Effector memory CD8-positive, alpha-beta T cell (primary cell): ENCODE measurements around the gene CPXM2.
"Not testable (repeated sequence)": the region's sequence is repeated elsewhere in the genome, so short reads cannot be mapped to it uniquely, and the experiment has no call there.

Experiments used
- ATAC-seq: fragments of 150-1000 bp; cut with Tn5 transposase; replicated peaks from 2 replicates; pipeline ENCODE4 v1.10.0; 2021; ENCODE audit warnings: mild to moderate bottlenecking, moderate library complexity
- DNase-seq, 3 experiments: peaks; one replicate each; pipeline ENCODE4 v3.0.0; 2021
- H3K27ac Mint-ChIP-seq, 2 donors: one replicate each; pipeline ENCODE4 v1.8.0; 2022; ENCODE audit warnings: mild to moderate bottlenecking in 2 of 2, mixed read lengths in 2 of 2, moderate library complexity in 2 of 2
- H3K27me3 Mint-ChIP-seq, 2 donors: one replicate each; pipeline ENCODE4 v1.8.0; 2022; ENCODE audit warnings: mixed read lengths in 2 of 2
- H3K36me3 Mint-ChIP-seq: one replicate; pipeline ENCODE4 v1.8.0; 2022; ENCODE audit warnings: mild to moderate bottlenecking, moderate library complexity, mixed read lengths; ENCODE audit not compliant: insufficient read depth
- H3K4me1 Mint-ChIP-seq, 2 donors: one replicate each; pipeline ENCODE4 v1.8.0; 2022; ENCODE audit warnings: low read depth in 2 of 2, mixed read lengths in 2 of 2
- H3K4me3 Mint-ChIP-seq, 2 donors: one replicate each; pipeline ENCODE4 v1.8.0; 2022; ENCODE audit warnings: mild to moderate bottlenecking in 2 of 2, mixed read lengths in 2 of 2, moderate library complexity in 2 of 2
- H3K9me3 Mint-ChIP-seq, 2 donors: one replicate each; pipeline ENCODE4 v1.8.0; 2022; ENCODE audit warnings: mixed read lengths in 2 of 2

CPXM2 gene

GRCh38 chr10:123751342-123752134, 140.1 kb downstream of the CPXM2 start:
- Mint-ChIP-seq H3K9me3 (no peaks in the 10 kb centered on the region), H3K27me3 (peaks cover 7 to 32% of the 10 kb centered on the region in 2 donors), H3K36me3 (peaks cover 4% of the 10 kb centered on the region), H3K4me3 (no peak overlapping the region), H3K27ac (no peak overlapping the region), H3K4me1 (no peaks in the 10 kb centered on the region)
- ATAC-seq (no peak), DNase-seq (no peak)

GRCh38 chr10:123750901-123751300, 140.7 kb downstream of the CPXM2 start:
- H3K4me3 Mint-ChIP-seq, result no peak overlapping the region
- ATAC-seq (no peak), DNase-seq (no peak)
- peaks cover 4% of the 10 kb centered on the region for H3K36me3 Mint-ChIP-seq
- H3K9me3 Mint-ChIP-seq, result no peaks in the 10 kb centered on the region
- no peak overlapping the region for H3K27ac Mint-ChIP-seq
- H3K27me3 Mint-ChIP-seq, result peaks cover 7 to 32% of the 10 kb centered on the region in 2 donors
- no peaks in the 10 kb centered on the region for H3K4me1 Mint-ChIP-seq

- H3K27me3 Mint-ChIP-seq, result peaks cover 3 to 29% of the 10 kb centered on the region in 2 donors
- H3K36me3 Mint-ChIP-seq, result peaks cover 4% of the 10 kb centered on the region
- DNase-seq (no peak), ATAC-seq (no peak)
- H3K4me1 Mint-ChIP-seq, result no peaks in the 10 kb centered on the region
- no peak overlapping the region for H3K27ac Mint-ChIP-seq
- no peak overlapping the region for H3K4me3 Mint-ChIP-seq
- H3K9me3 Mint-ChIP-seq, result no peaks in the 10 kb centered on the region
Observed at GRCh38 chr10:123748711-123749110, 142.9 kb downstream of the CPXM2 start.

GRCh38 chr10:123747426-123747825, 144.2 kb downstream of the CPXM2 start:
- Mint-ChIP-seq H3K36me3 (no peaks in the 10 kb centered on the region), H3K27me3 (peaks cover 11 to 33% of the 10 kb centered on the region in 2 donors), H3K27ac (no peak overlapping the region), H3K4me3 (no peak overlapping the region), H3K4me1 (no peaks in the 10 kb centered on the region), H3K9me3 (no peaks in the 10 kb centered on the region)
- ATAC-seq, result no peak
- DNase-seq, result no peak

- Mint-ChIP-seq H3K4me3 (no peak overlapping the region), H3K4me1 (no peaks in the 10 kb centered on the region), H3K27me3 (peaks cover 13 to 36% of the 10 kb centered on the region in 2 donors), H3K27ac (no peak overlapping the region), H3K9me3 (no peaks in the 10 kb centered on the region), H3K36me3 (no peaks in the 10 kb centered on the region)
- DNase-seq (no peak), ATAC-seq (no peak)
Observed at GRCh38 chr10:123746942-123747341, 144.7 kb downstream of the CPXM2 start.

GRCh38 chr10:123746520-123746919, 145.1 kb downstream of the CPXM2 start:
- DNase-seq (no peak), ATAC-seq (no peak)
- H3K27me3 Mint-ChIP-seq, result peaks cover 13 to 40% of the 10 kb centered on the region in 2 donors
- H3K36me3 Mint-ChIP-seq, result no peaks in the 10 kb centered on the region
- H3K27ac Mint-ChIP-seq, result no peak overlapping the region
- H3K4me1 Mint-ChIP-seq, result no peaks in the 10 kb centered on the region
- H3K4me3 Mint-ChIP-seq, result no peak overlapping the region
- H3K9me3 Mint-ChIP-seq, result no peaks in the 10 kb centered on the region

- ATAC-seq (no peak), DNase-seq (no peak)
- H3K4me3 Mint-ChIP-seq, result no peak overlapping the region
- peaks cover 17 to 41% of the 10 kb centered on the region in 2 donors for H3K27me3 Mint-ChIP-seq
- no peaks in the 10 kb centered on the region for H3K4me1 Mint-ChIP-seq
- H3K27ac Mint-ChIP-seq, result no peak overlapping the region
- H3K9me3 Mint-ChIP-seq, result no peaks in the 10 kb centered on the region
- no peaks in the 10 kb centered on the region for H3K36me3 Mint-ChIP-seq
Observed at GRCh38 chr10:123746061-123746460, 145.5 kb downstream of the CPXM2 start.

- Mint-ChIP-seq H3K4me3 (no peak overlapping the region), H3K4me1 (no peaks in the 10 kb centered on the region), H3K27ac (no peak overlapping the region), H3K9me3 (no peaks in the 10 kb centered on the region), H3K36me3 (no peaks in the 10 kb centered on the region), H3K27me3 (peaks cover 19 to 32% of the 10 kb centered on the region in 2 donors)
- DNase-seq, result no peak
- no peak for ATAC-seq
Observed at GRCh38 chr10:123744224-123744536, 147.4 kb downstream of the CPXM2 start.

GRCh38 chr10:123743441-123744223, 148.0 kb downstream of the CPXM2 start:
- DNase-seq (no peak), ATAC-seq (no peak)
- H3K4me1 Mint-ChIP-seq, result no peaks in the 10 kb centered on the region
- H3K36me3 Mint-ChIP-seq, result no peaks in the 10 kb centered on the region
- peaks cover 19 to 32% of the 10 kb centered on the region in 2 donors for H3K27me3 Mint-ChIP-seq
- peaks cover 0 to 2% of the 10 kb centered on the region in 2 donors for H3K9me3 Mint-ChIP-seq
- no peak overlapping the region for H3K4me3 Mint-ChIP-seq
- no peak overlapping the region for H3K27ac Mint-ChIP-seq

- no peak overlapping the region for H3K27ac Mint-ChIP-seq
- ATAC-seq, result no peak
Observed at GRCh38 chr10:123742751-123743440, 148.7 kb downstream of the CPXM2 start.

GRCh38 chr10:123741711-123742110, 149.9 kb downstream of the CPXM2 start:
- DNase-seq, result no peak
- H3K27ac Mint-ChIP-seq, result no peak overlapping the region

More at GRCh38 chr10:123742751-123743440, 148.7 kb downstream of the CPXM2 start:
- H3K4me1 Mint-ChIP-seq, result no peaks in the 10 kb centered on the region
- peaks cover 0 to 2% of the 10 kb centered on the region in 2 donors for H3K9me3 Mint-ChIP-seq
- no peak overlapping the region for H3K4me3 Mint-ChIP-seq
- H3K27me3 Mint-ChIP-seq, result peaks cover 19 to 32% of the 10 kb centered on the region in 2 donors
- no peak for DNase-seq
- H3K36me3 Mint-ChIP-seq, result no peaks in the 10 kb centered on the region

GRCh38 chr10:123741146-123741545, 150.5 kb downstream of the CPXM2 start:
- ATAC-seq, result no peak
- H3K9me3 Mint-ChIP-seq, result peaks cover 0 to 2% of the 10 kb centered on the region in 2 donors

More at GRCh38 chr10:123741711-123742110, 149.9 kb downstream of the CPXM2 start:
- Mint-ChIP-seq H3K4me1 (no peaks in the 10 kb centered on the region), H3K9me3 (peaks cover 0 to 2% of the 10 kb centered on the region in 2 donors), H3K27me3 (peaks cover 19 to 32% of the 10 kb centered on the region in 2 donors), H3K36me3 (no peaks in the 10 kb centered on the region), H3K4me3 (no peak overlapping the region)
- no peak for ATAC-seq

GRCh38 chr10:123736917-123737316, 154.7 kb downstream of the CPXM2 start:
- not testable (repeated sequence) for DNase-seq, H3K4me1 Mint-ChIP-seq, ATAC-seq, H3K4me3 Mint-ChIP-seq, H3K36me3 Mint-ChIP-seq, H3K27ac Mint-ChIP-seq, H3K9me3 Mint-ChIP-seq
- peaks cover 5 to 12% of the 10 kb centered on the region in 2 donors for H3K27me3 Mint-ChIP-seq

More at GRCh38 chr10:123741146-123741545, 150.5 kb downstream of the CPXM2 start:
- DNase-seq, result no peak
- Mint-ChIP-seq H3K27me3 (peaks cover 19 to 32% of the 10 kb centered on the region in 2 donors), H3K27ac (no peak overlapping the region), H3K4me3 (no peak overlapping the region), H3K36me3 (no peaks in the 10 kb centered on the region), H3K4me1 (no peaks in the 10 kb centered on the region)
